ENCODE results near the gene PRKAR1B. TPM values are rescaled to one million over a fixed set of nuclear protein-coding genes. Genes with fewer than 3 reads are reported as not detected.

PRKAR1B gene
- total RNA-seq, 4 donors from 2014 or later, result 7.3 to 15.6 (median 12.3) TPM

GRCh38 chr7:550881-551614 is 176.0 kb downstream of the PRKAR1B start:
- no peak overlapping the region for H3K4me3 ChIP-seq (replicated peaks in 1 of 3)
- H3K27ac ChIP-seq, result no peak overlapping the region
- H3K36me3 ChIP-seq, result no peaks in the 10 kb centered on the region
- no peaks in the 10 kb centered on the region for H3K27me3 ChIP-seq
- 91 to 94% methylated on average over 7 to 8 of the region's 19 CpGs for whole genome bisulfite sequencing, 2 donors
- no peaks in the 10 kb centered on the region for H3K9me3 ChIP-seq
- no peaks in the 10 kb centered on the region for H3K4me1 ChIP-seq
- TF ChIP-seq POLR2A (IDR thresholded peaks at IDR 0.05) (no peak), CTCF (IDR thresholded peaks at IDR 0.05) (no peak)
- intact Hi-C loops (cut with DNase I), result no loop called here
- no peak for DNase-seq

GRCh38 chr7:549891-550625 is 177.0 kb downstream of the PRKAR1B start:
- Histone ChIP-seq H3K4me3 (replicated peaks in 1 of 3) (no peak overlapping the region), H3K27me3 (no peaks in the 10 kb centered on the region), H3K27ac (no peak overlapping the region), H3K4me1 (no peaks in the 10 kb centered on the region), H3K9me3 (no peaks in the 10 kb centered on the region), H3K36me3 (no peaks in the 10 kb centered on the region)
- 95 to 100% methylated on average over 2 to 21 of the region's 31 CpGs for WGBS, 2 donors
- no peak for DNase-seq
- TF ChIP-seq POLR2A (IDR thresholded peaks at IDR 0.05), result no peak
- TF ChIP-seq CTCF (IDR thresholded peaks at IDR 0.05), result no peak
- intact Hi-C loops (cut with DNase I), result no loop called here

GRCh38 chr7:549066-549890 is 177.8 kb downstream of the PRKAR1B start:
- intact Hi-C loops (cut with DNase I), result no loop called here
- 90 to 91% methylated on average over 24 to 34 of the region's 43 CpGs for WGBS, 2 donors
- no peak overlapping the region for H3K4me3 ChIP-seq (replicated peaks in 1 of 3)
- no peak for TF ChIP-seq POLR2A (IDR thresholded peaks at IDR 0.05)
- no peak for TF ChIP-seq CTCF (IDR thresholded peaks at IDR 0.05)
- no peaks in the 10 kb centered on the region for H3K36me3 ChIP-seq
- no peaks in the 10 kb centered on the region for H3K9me3 ChIP-seq
- H3K4me1 ChIP-seq, result no peaks in the 10 kb centered on the region
- H3K27ac ChIP-seq, result no peak overlapping the region
- no peak for DNase-seq
- no peaks in the 10 kb centered on the region for H3K27me3 ChIP-seq

- TF ChIP-seq POLR2A (IDR thresholded peaks at IDR 0.05), result no peak
- no peak for TF ChIP-seq CTCF (IDR thresholded peaks at IDR 0.05)
- WGBS, 2 donors, result 94 to 95% methylated on average over 11 of the region's 11 CpGs
- Histone ChIP-seq H3K9me3 (no peaks in the 10 kb centered on the region), H3K27ac (no peak overlapping the region), H3K4me3 (replicated peaks in 1 of 3) (no peak overlapping the region), H3K4me1 (no peaks in the 10 kb centered on the region), H3K27me3 (no peaks in the 10 kb centered on the region), H3K36me3 (no peaks in the 10 kb centered on the region)
- DNase-seq, result no peak
- intact Hi-C loops (cut with DNase I), result no loop called here
Observed at GRCh38 chr7:548401-548800, 178.7 kb downstream of the PRKAR1B start.

All from thyroid gland (tissue), 4 donors.